KG1 (cell line): ENCODE measurements around the gene ZNF354B.
"Not testable (repeated sequence)": the region's sequence is repeated elsewhere in the genome, so short reads cannot be mapped to it uniquely, and the experiment has no call there.

Source experiments
- DNase-seq: peaks from one replicate; lab custom pipeline; 2025; lab: John Stamatoyannopoulos, UW

ZNF354B gene

DNA sequence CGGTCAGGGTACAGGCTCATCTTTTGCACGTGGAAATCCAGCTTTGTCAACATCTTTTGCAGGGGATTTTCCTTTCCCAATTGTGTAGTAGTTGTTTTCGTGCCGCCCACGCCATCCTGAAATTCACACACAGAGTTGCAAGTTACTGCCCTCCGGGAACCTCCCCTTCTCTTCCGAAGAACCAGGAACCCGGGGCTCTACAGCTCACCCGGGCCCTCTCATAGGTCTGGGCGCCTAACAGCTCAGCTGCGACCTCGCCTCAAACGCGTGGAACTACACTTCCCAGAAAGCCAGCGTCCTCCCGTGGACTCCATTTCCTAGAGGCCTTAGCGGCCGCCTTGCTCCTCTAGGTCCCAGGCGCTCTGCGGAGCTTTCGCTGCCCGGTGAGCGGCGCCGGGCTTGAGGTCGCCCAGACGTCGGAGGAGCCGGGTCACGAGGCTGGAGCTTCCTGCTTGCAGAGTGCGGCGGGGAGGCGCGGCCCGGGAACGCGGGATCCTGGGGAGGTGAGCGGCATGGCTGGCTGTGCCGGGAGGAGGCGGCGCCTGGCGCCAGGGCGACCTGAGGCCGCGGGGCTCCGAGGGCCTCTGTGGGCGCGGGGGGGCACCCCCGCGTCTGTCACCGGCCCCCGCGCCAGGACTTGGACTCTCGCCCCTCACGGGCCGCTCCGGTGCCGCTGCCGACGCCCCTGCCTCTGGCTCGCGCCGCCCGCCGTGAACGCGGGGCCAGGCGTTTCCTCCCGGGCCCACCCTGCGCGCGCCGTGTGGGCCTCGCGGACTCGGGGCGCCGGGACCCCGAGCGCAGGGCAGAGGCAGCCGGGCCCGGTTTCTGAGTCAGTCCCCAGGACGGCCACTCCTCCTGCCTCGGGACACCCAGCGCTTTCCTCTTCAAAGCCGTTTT, at the start of gene ZNF354B:
Gene ZNF354B (plus strand): TSS at position 329 of the 897 bp plus-strand sequence. CDS start 1,095 bp downstream, outside the sequence.
- peak; percentile 76 for DNase-seq

DNA sequence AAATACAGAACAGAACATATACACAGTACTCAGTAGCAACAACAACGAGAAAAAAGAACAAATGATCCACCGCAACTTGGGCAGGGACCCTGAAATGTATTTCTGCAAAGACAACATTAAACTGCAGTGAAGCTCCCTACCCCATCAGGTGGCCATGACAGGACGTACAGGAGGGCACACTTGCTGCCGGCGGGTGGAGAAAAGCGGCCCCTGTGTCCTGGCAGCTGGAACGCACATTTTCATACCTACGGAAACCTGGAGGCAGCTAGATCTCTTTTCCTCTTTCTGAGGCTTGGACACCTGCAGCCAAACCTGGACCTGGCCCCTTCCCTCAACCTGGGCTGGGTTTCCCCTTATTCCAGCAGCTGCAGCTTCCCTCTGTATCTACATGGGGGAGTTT, 42.2 kb upstream of the ZNF354B start:
- no peak for DNase-seq

DNA sequence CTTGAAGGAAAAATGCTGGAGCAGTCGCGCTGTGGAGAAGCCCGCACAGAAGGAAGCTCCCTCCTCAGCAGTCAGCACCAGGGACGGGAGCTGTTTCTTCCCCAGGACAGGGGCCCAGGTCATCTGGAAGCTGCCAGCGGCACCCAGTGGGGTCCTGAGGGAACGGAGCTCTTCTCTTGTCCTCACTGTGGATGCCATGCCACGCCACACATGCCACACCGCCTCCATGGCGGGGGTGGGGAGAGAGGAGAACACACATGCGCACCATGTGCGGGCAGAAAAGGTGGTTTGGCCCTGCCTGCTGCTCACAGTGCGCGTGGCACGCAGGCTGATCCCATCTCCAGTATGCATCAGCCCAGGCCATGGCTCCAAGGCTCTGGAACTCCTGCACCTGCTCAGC, 41.7 kb upstream of the ZNF354B start:
- DNase-seq: no peak

DNA sequence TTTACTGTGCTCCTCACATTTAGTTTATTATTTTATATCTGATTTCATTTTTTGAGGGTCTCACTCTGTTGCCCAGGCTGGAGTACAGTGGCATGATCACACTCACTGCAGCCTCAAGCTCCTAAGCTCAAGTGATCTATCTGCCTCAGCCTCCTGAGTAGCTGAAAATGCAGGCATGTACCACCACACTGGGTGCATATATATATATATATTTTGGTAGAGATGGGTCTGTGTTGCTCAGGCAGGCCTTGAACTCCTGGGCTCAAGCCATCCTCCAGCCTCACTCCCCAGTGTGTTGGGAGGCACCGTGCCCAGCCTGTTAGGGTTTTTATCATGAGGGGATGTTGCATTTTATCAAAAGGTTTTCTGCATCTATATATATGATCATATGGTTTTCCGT, 39.8 kb upstream of the ZNF354B start:
- DNase-seq: no peak

DNA sequence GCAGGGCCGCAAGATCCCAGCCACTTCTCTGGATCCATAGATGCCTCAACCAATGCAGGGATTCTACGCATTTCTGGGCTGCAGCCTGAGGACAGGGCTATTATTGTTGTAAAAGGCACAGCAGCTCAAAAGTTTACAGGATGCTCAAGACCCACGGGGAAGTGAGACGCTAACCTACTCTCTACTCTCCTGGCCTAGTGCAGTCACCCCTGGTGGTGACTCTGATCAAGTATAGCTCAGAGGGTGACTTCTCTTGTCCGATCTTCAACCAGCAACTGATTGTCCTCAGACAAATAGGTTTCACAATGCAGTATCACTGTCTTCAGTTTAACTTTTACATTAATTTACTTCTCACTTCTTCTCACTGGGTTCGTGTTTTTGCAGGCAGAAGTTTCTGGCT, 34.3 kb upstream of the ZNF354B start:
- no peak for DNase-seq

DNA sequence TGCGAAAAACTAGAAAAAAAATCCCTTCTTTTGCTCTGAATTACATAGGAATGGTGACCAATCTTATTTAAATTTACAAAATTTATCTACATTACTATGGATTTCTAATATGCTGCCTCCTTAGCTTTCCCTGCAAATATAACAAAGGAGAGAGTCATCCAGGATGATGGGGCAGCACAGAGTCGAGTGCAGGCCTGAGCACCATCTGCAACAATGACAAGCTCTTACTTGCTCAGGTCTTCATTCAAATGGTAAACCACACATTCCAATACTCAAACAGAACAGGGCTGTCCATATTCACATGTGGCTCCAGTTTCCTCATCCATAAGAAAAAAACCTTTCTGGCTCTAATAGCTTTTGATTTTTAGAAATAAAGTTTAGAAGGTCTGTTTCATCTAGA, 33.5 kb upstream of the ZNF354B start:
- no peak for DNase-seq

DNA sequence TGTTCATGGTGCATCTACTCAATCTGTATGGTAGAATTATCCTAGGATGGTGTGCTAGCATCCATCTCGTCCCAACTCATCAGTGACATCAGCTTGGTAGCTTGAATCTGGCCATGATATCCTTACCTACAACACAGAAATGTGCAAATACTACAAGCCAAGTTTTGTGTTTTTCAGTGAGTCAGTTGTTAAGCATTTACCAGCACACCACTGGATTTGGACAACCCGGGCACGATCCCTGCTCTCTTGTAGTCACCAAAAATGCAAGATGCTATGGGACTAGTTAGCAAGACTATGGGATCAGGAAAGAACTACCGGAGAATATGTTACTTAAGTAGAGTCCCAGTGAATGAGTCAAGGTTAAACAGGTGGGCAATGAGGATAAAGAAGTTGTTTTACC, 32.1 kb upstream of the ZNF354B start:
- DNase-seq: no peak

DNA sequence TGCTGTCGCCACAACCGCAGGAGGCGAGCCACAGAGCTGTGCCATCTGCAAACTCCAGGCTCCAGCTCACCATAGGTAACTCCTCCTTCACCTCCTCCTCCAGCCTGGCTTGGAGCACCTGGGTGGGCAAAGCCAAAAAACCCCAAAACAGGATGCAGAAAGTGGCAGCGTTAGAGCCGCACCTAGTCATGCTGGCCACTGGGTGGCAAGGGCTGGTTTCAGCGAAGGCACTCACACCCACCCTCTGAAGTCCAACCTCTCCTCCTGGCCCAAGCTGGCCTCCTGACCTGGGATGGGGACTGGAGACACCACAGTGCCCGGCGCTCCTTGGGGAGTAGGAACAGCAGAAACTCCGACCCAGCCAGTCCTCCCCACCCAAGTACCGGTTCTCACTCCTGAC, 28.7 kb upstream of the ZNF354B start:
- DNase-seq: no peak

DNA sequence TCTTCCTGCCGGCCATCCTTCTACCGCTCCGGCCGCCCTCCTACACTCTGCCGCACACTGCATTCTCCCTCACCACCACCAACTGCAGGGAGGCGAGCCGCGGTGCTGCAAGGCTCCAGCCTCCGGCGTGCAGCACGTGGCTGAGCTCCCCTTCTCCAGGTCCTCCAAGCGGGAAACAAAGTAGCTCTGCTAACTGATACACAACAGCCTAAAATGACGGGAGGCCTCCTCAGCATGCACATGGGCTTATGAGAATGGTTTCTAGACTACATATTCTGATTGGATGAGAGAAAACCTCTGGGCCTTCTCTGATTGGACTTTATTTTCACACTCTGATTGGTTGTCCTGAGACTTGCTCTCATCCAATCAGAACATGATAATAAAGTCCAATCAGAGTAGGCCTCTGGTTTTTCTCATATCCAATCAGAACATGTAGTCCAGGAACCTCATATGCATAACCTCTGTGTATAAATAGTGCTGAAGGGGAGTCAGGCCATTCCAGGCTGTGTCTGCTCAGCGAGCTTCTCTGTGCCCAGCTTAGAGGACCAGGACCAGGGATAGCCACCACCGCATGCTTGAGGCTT, 27.0 kb upstream of the ZNF354B start:
- no peak for DNase-seq

DNA sequence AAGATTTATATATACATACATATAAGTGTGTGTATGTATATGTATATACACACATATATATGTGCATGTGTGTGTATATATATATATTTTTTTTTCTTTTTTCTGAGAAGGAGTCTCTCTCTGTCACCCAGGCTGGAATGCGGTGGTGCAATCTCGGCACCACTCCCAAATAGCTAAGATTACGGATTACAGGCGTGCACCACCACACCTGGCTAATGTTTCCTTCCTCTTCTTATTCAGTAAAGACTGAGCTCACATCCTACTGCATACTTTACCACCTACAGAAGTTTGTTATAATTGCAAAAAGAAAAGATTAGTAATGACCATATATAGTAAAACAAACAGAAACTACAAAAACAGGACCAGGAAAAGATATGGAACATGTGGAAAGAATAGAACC, 23.1 kb upstream of the ZNF354B start:
- DNase-seq: no peak

DNA sequence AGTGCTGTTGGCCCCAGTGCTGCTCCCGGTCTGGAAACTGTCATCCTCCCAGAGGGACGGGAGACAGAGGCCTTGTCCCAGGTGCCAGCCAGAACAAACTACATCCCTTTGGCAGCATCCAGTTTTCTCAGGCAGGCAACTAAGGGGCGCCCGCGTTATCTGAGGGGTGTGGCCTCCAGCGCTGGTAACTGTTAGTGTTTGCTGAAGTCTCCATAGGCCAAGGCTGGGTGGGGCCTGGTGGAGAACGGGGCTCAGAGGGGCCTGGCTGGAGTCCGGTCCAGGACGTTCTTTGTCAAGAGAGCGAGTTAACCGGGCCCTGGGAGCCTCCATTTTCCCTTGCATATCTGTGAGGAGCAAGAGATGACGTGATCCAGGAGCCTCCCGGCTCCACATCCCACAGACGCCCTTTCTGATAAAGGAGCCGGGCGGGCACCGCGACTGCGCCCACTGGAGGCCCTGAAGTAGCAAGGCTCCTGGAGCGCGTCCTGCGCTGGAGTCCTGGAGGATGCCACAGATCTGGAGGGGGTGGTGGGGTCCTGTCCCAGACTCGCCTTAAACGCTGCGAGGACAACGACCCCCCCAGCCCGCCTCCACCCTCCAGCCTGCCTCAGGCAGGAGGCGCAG, 20.9 kb upstream of the ZNF354B start:
- not testable (repeated sequence) for DNase-seq

DNA sequence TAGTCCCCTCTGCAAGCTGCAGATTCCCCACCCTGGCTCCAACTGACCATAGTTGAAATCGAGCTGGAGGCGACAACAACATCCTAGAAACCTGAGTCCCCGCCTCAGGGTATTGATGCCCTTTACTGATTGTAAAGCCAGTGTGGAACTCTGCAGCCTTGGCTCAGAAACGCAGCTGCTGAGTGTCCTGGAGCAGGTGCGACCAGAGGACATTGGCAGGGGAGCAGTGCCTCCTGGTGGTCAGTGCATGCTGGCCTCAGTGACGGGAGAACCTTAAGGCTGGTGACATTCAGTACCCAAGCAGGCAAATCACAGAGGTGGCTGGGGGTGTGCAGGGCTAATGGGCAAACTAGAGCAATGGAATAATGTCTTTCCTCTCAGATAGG, 20.4 kb upstream of the ZNF354B start:
- no peak for DNase-seq

DNA sequence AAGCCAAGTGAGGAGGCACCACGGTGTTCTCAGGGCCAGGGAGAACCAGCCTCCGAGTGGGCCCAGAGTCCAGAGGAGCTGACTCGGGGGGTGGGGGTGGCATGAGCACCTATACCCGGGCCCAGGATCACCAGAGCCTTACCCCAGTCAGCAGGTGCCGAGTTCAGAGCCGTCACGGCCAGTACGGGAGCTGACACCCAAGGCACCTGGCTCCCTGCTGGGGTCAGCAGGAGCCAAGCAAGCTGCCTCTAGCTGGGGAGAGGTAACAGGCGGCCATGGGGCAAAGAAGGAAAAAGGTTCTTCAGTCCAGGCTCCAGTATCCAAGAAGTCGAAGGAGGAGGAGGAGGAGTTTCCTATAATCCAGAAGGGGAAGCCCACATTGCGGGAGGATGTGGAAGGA, 19.4 kb upstream of the ZNF354B start:
- not testable (repeated sequence) for DNase-seq

DNA sequence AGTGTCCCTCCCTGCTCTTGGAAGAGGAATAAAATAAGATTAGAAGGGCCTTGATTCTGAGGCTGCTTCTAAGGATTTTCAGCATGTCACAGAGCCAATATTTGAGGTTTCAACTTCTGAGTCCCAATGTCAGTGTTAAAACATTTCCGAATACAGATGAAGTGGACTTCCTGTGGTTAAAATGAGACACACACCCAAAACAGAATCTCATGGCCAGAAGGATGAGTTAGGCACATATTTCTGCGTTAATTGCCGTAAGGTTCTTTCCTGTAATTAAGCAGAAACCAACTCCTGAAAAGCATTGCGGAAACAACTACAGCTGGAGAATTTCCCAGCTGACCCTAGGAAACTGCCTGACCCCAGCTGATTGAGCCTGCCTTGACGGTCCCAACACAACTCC, 10.4 kb upstream of the ZNF354B start:
- no peak for DNase-seq

DNA sequence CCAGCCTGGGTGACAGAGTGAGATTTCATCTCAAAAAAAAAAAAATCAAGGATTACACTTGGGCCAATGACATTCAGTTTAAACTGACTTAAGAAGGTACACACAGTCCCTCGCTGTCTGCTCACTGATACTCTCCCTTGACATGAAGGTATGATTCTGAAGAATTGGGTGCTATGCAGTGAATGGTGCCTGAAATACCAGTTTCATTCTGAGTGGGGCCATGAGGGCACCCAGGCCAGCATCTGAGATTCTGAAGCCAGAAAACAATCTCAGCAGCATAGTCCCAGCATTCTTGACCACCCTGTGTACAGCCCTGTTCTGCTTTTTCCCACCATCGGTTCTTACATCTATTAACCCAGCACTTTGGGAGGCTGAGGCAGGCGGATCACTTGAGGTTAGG, 7.8 kb upstream of the ZNF354B start:
- DNase-seq: no peak

DNA sequence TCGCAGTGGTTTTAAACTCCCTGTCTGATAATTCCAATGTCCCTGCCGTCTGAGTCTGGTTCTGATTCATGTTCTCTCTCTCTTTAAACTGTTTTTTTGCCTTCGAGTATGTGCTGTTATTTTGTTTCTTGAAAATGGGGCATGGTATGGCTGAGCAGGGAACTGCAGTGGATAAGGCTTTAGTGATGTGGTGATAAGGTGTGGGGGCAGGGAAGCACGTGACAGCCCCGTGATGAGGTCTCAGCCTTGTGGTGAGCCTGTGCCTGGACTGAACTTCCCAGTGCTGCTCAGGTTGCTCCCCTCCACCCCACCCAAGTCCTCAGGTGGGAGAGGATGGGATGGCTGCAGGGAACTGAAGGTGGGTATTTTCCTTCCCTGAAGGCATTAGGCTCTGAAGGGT, 5.5 kb upstream of the ZNF354B start:
- DNase-seq: no peak

DNA sequence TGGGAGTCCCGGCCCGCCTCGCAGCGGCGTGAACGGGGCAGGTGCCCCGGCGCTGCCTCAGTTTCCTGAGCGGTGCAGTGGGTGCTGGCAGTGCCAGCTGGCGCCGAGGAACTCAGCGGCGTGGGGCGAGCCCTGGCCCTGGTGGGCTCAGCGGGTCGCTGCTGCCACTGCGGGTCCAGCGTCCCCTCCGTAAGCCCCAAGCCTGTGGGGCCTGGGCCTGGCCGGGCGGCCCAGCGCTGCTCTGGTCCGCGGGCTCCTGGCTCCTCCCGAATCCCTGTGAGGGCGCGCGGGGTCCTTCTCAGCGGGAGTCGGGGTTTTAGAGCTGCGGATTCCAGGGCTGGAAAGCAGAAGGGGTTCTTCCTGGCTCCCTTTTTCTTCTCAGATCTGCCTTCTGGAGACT, 862 bp downstream of the ZNF354B start:
- not testable (repeated sequence) for DNase-seq

DNA sequence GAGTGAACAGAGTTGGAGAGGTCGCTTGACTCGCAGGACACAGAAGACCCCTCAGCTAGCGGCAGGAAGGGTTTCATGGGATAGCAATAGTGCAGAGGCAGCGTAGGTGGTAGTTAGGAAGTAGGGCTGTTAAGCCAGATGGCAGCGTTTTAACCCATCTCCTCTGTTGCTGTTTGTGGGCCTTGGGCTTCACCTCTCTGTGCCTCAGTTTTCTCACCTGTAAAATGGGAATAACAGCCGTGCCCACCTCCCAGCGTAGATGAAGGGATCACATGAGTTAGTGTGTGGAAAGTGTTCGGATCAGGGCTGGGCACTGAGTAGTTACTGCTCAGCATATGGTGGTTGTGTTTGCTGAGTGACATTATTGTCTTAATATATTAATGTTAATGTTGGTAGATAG, 1.9 kb downstream of the ZNF354B start:
- no peak for DNase-seq

DNA sequence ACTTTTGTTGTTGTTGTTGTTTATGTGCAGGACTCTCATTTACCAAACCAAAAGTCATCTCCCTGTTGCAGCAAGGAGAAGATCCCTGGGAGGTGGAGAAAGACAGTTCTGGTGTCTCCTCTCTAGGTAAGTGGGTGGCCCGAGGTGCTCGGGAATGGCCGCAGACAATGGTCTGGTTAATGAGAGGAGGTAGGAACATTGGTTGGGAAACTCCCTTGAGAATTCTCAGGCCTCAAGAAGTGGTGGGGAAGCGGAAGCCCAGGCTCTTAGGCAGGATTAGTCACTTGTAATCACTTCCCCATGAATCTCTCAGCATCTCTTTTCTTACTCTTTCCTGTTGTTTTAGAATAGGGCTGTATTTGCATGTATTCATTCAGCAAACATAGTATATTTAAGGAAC, 7.2 kb downstream of the ZNF354B start:
- no peak for DNase-seq

DNA sequence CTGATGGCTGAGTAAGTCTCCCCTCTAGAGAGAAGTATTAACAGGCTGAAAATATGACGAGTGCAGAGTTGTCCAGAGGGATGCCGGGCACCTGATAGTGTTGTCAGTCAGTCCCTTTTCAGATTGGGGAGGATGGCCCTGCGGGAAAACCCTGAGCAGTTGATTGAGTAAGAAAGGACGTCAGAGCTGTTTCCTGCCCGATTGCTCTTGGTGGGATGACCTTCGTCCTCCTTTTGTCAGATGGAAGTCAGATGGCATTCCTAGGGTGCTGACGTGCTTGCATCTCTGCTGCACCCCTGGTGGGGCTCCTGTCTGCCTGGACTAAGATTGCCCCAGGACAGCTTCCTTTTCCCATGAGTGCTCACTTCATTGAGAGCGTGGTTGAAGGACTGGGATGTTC, 9.8 kb downstream of the ZNF354B start:
- DNase-seq: no peak

DNA sequence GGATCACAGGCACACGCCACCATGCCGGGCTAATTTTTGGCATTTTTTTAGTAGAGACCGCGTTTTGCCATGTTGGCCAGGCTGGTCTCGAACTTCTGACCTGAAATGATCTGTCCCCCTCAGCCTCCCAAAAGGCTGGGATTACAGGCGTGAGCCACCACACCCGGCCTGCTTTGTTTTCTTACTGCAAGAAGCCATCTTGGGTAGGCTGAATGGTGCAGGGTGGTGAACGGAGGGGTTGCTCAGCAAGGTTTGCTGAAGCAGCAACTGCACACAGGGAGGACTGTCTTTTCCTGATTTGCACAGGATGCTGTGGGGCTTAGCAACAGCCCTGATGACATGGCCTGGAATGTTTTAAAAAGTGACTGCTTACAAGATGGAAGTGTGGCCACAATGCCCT, 10.7 kb downstream of the ZNF354B start:
- no peak for DNase-seq

DNA sequence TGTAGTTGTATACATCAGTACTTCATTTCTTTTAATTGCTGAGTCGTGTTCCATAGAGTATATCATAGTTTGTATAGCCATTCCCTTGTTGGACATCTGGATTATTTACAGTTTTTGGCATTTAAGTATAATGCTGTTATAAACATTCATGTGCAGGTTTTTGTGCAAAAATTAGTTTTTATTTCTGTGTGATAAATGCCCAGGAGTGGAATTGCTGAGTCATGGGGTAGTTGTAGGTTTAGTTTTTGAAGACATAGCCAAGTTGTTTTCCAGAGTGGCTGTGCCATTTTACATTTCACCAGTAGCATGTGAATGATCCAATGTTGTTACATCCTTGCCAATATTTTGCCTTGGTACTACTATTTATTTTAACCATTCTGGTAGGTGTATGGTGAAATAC, 12.5 kb downstream of the ZNF354B start:
- no peak for DNase-seq

DNA sequence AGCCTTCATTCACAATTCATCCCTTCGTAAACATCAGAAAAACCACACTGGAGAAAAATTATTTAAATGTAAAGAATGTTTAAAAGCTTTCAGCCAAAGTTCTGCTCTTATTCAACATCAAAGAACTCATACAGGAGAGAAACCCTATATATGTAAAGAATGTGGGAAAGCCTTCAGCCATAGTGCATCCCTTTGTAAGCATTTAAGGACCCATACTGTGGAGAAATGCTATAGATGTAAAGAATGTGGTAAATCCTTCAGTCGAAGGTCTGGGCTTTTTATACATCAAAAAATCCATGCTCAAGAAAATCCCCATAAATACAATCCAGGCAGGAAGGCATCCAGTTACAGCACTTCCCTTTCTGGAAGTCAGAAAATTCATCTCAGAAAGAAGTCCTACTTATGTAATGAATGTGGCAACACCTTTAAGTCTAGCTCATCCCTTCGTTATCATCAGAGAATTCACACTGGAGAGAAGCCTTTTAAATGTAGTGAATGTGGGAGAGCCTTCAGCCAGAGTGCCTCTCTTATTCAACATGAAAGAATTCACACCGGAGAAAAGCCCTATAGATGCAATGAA, 23.5 kb downstream of the ZNF354B start:
- not testable (repeated sequence) for DNase-seq
